Activated B cell treated with CpG ODN at 0.5 μM for 24 hours (primary cell): Measurements from ENCODE around the gene ANGPTL1. TPM values are rescaled to one million over a fixed set of nuclear protein-coding genes. Genes with fewer than 3 reads are reported as not detected.

Experiments
- ATAC-seq: fragments of 200-7000 bp; cut with Tn5 transposase; one replicate; pipeline ENCODE4 v1.10.0; 2021; ENCODE audit warnings: low read depth, mild to moderate bottlenecking, moderate library complexity
- CTCF ChIA-PET: fragments of 350-600 bp; sonication (Branson Sonifier 250); formaldehyde crosslinking; loops from one replicate; lab custom pipeline; 2021; ENCODE audit warnings: antibody characterized with exemption; lab: Charles Lee
- POLR2A ChIA-PET: fragments of 350-600 bp; sonication (Branson Sonifier 250); formaldehyde crosslinking; loops from one replicate; lab custom pipeline; 2021; ENCODE audit warnings: antibody characterized with exemption; lab: Charles Lee
- DNase-seq: peaks from one replicate; pipeline ENCODE4 v3.0.0; 2022
- H3K27ac Mint-ChIP-seq: one replicate; pipeline ENCODE4 v1.8.0; 2020; ENCODE audit warnings: mixed read lengths
- H3K27me3 Mint-ChIP-seq: one replicate; pipeline ENCODE4 v1.8.0; 2021; ENCODE audit warnings: mixed read lengths
- H3K36me3 Mint-ChIP-seq: one replicate; pipeline ENCODE4 v1.8.0; 2021; ENCODE audit warnings: low read depth, mixed read lengths
- H3K4me1 Mint-ChIP-seq: one replicate; pipeline ENCODE4 v1.8.0; 2021; ENCODE audit warnings: mixed read lengths
- H3K4me3 Mint-ChIP-seq: one replicate; pipeline ENCODE4 v1.8.0; 2020; ENCODE audit warnings: mild to moderate bottlenecking, mixed read lengths
- H3K9me3 Mint-ChIP-seq: one replicate; pipeline ENCODE4 v1.8.0; 2020; ENCODE audit warnings: mixed read lengths
- CTCF ChIP-seq: fragments of 200-600 bp; IDR thresholded peaks from one replicate; pipeline ENCODE4 v1.8.0; 2022; ENCODE audit warnings: antibody characterized with exemption, mild to moderate bottlenecking
- intact Hi-C: fragments of 100-400 bp; cut with micrococcal nuclease; formaldehyde crosslinking; loops from one replicate; pipeline ENCODE4 v1.15.1; 2024
- total RNA-seq: library from RNA; stranded (reverse); gene quantifications from 2 replicates; pipeline ENCODE4 v1.2.3, GENCODE V29; 2022

The ANGPTL1 gene
- total RNA-seq, 1 donor from 2014 or later, result not detected

GRCh38 chr1:178802873-178803272 lies 68.0 kb downstream of the ANGPTL1 start:
- Mint-ChIP-seq H3K27me3 (no peaks in the 10 kb centered on the region), H3K36me3 (peaks cover 59% of the 10 kb centered on the region), H3K4me1 (peaks cover 45% of the 10 kb centered on the region), H3K9me3 (no peaks in the 10 kb centered on the region), H3K27ac (peak overlapping the region; percentile 46), H3K4me3 (no peak overlapping the region)
- POLR2A ChIA-PET, result no interaction called here
- CTCF ChIA-PET, result interaction anchor here (0.9 kb wide), 1 partner anchor 260 kb away, joined by 4 read pairs; no protein-coding TSS in a partner anchor
- intact Hi-C loops, result no loop called here
- TF ChIP-seq CTCF, result no peak
- no peak for DNase-seq
- no peak for ATAC-seq

Other genes starting within 250 kb of the ANGPTL1 start
- gene RALGPS2, start 145.8 kb downstream of the ANGPTL1 start, total RNA-seq, result 171 and 207 TPM in 2 replicates
- 26.3 and 27.5 TPM in 2 replicates for gene FAM20B, start 154.8 kb upstream of the ANGPTL1 start, total RNA-seq
- gene TOR3A, start 211.0 kb upstream of the ANGPTL1 start, total RNA-seq, result 59.5 and 60.8 TPM in 2 replicates